Endothelial cell of umbilical vein (primary cell): Measurements from ENCODE around the gene ABCA6. TPM values are rescaled to one million over a fixed set of nuclear protein-coding genes. Genes with fewer than 3 reads are reported as not detected.

Experiments
- BruUV-seq: library from RNA; stranded (reverse); fragments of 400-500 nt; replicated peaks from 2 replicates; lab custom pipeline; 2021; lab: Mats Ljungman, UMichigan
- CTCF ChIA-PET: fragments of 300-600, 350-600 bp; sonication (Branson Sonifier 250); formaldehyde crosslinking; loops from one replicate; lab custom pipeline; 2021; ENCODE audit warnings: antibody characterized with exemption, inconsistent platforms; lab: Charles Lee
- POLR2A ChIA-PET: fragments of 300-600, 350-600 bp; sonication (Branson Sonifier 250); formaldehyde crosslinking; loops from one replicate; lab custom pipeline; 2021; ENCODE audit warnings: antibody characterized with exemption, inconsistent platforms; lab: Charles Lee
- DNase-seq: peaks from one replicate; pipeline ENCODE4 v3.0.0-alpha.2; 2011; ENCODE audit warnings: low read depth, low spot score
- FAIRE-seq: peaks from 2 replicates; lab custom pipeline; 2011; peaks lifted over from hg19 to GRCh38; lab: Jason Lieb, UNC
- H2AFZ ChIP-seq: 2 replicates; pipeline ENCODE4 v1.6.0; 2012; ENCODE audit warnings: low read depth, low read length, control low read depth, inconsistent platforms
- H3K27ac ChIP-seq: 2 replicates; pipeline ENCODE4 v1.5.1; 2011; ENCODE audit warnings: low read depth, mild to moderate bottlenecking, control low read depth, low read length, moderate library complexity; ENCODE audit not compliant: insufficient read depth
- H3K27me3 ChIP-seq, 2 experiments: 2 replicates each; pipeline versions ENCODE4 v1.6.0 to v1.6.1; 2011; ENCODE audit warnings: low read length in 2 of 2, mixed read lengths in 1 of 2; ENCODE audit not compliant: control insufficient read depth in 2 of 2, insufficient read depth in 2 of 2
- H3K36me3 ChIP-seq, 2 experiments: 2 replicates in 1 of 2; 3 replicates in 1 of 2; pipeline ENCODE4 v1.5.1; 2011; ENCODE audit warnings: low read length in 2 of 2, mild to moderate bottlenecking in 1 of 2, moderate library complexity in 1 of 2; ENCODE audit not compliant: control insufficient read depth in 2 of 2, insufficient read depth in 2 of 2; ENCODE audit errors: extremely low read depth in 1 of 2
- H3K4me1 ChIP-seq: 3 replicates; pipeline ENCODE4 v1.5.1; 2011; ENCODE audit warnings: mild to moderate bottlenecking, low read length; ENCODE audit not compliant: control insufficient read depth, insufficient read depth; ENCODE audit errors: extremely low read depth
- H3K4me2 ChIP-seq: 2 replicates; pipeline ENCODE4 v1.6.1; 2011; ENCODE audit warnings: low read length, control low read depth, mixed read lengths; ENCODE audit not compliant: insufficient read depth
- H3K4me3 ChIP-seq, 3 experiments: fragments of 200-600 bp in 1 of 3; sonication (generic), shearing (Covaris generic) in 1 of 3; replicated peaks in 1 of 3; 2 replicates each; pipeline ENCODE4 v1.5.1; 2011 to 2016; ENCODE audit warnings: control low read depth in 3 of 3, low read length in 3 of 3, mild to moderate bottlenecking in 2 of 3, inconsistent platforms in 1 of 3, low read depth in 1 of 3, moderate library complexity in 1 of 3; ENCODE audit not compliant: insufficient read depth in 1 of 3
- H3K79me2 ChIP-seq: 2 replicates; pipeline ENCODE4 v1.6.0; 2012; ENCODE audit warnings: low read length, inconsistent platforms; ENCODE audit not compliant: control insufficient read depth, insufficient read depth
- H3K9ac ChIP-seq: replicated peaks from 2 replicates; pipeline ENCODE3; 2011; ENCODE audit warnings: low read length, control low read depth; ENCODE audit not compliant: insufficient read depth; ENCODE audit errors: extremely low read depth
- H3K9me1 ChIP-seq: replicated peaks from 3 replicates; pipeline ENCODE4 v1.6.0; 2011; ENCODE audit warnings: mild to moderate bottlenecking, low read length; ENCODE audit not compliant: control insufficient read depth, insufficient read depth; ENCODE audit errors: extremely low read depth
- H3K9me3 ChIP-seq: replicated peaks from 2 replicates; pipeline ENCODE4 v1.5.1; 2012; ENCODE audit warnings: low read length, inconsistent platforms; ENCODE audit not compliant: control insufficient read depth, insufficient read depth
- H4K20me1 ChIP-seq: replicated peaks from 2 replicates; pipeline ENCODE3; 2011; ENCODE audit warnings: mild to moderate bottlenecking, low read length; ENCODE audit not compliant: control insufficient read depth, insufficient read depth; ENCODE audit errors: extremely low read depth
- EZH2 ChIP-seq: IDR thresholded peaks from 2 replicates; pipeline ENCODE4 v1.6.1; 2012; ENCODE audit warnings: borderline replicate concordance, low read depth, mild to moderate bottlenecking, moderate library complexity, low read length, inconsistent platforms; ENCODE audit not compliant: severe bottlenecking
- GATA2 ChIP-seq: IDR thresholded peaks from 2 replicates; pipeline ENCODE4 v1.7.0; 2011; ENCODE audit warnings: low read depth, mild to moderate bottlenecking, moderate library complexity, mixed read lengths, low read length; ENCODE audit not compliant: insufficient read length, insufficient read depth
- JUN ChIP-seq: IDR thresholded peaks from 2 replicates; pipeline ENCODE4 v1.6.1; 2011; ENCODE audit warnings: borderline replicate concordance, low read depth; ENCODE audit not compliant: insufficient read length, insufficient read depth
- MYC ChIP-seq: IDR thresholded peaks from one replicate; pipeline ENCODE4 v1.6.1; 2011; ENCODE audit warnings: mild to moderate bottlenecking, low read depth, low read length
- POLR2A ChIP-seq: IDR thresholded peaks from 2 replicates; pipeline ENCODE4 v1.6.1; 2012; ENCODE audit warnings: low read depth, mild to moderate bottlenecking, control low read depth, low read length
- dilution Hi-C: fragments of 300-500 bp; cut with MboI; formaldehyde crosslinking; loops from one replicate; pipeline ENCODE4 v1.15.0; 2019; ENCODE audit warnings: low sequenced_read_pairs; ENCODE audit not compliant: extremely low pct_ligation_motif_present
- intact Hi-C: fragments of 100-400 bp; cut with micrococcal nuclease; formaldehyde crosslinking; loops from one replicate; pipeline ENCODE4 v1.10.0; 2022
- polyA plus RNA-seq, 4 experiments: library from polyadenylated mRNA; depleted of rRNA in 3 of 4; stranded (reverse) in 3 of 4; unstranded in 1 of 4; fragments of >200 nt; gene quantifications; 2 replicates each; pipeline versions ENCODE4 v1.2.1 to v1.2.3, GENCODE V29; 2011 to 2012; ENCODE audit warnings: missing spikeins in 1 of 4
- total RNA-seq: library from RNA; stranded (reverse); gene quantifications from 2 replicates; pipeline ENCODE4 v1.2.3, GENCODE V29; 2021
- TF ChIP-seq, protein P1 (sequence below), 2 donors: IDR thresholded peaks; 1 replicate in 1 of 2; 2 replicates in 1 of 2; pipeline ENCODE4 v1.5.1; 2011; ENCODE audit warnings: low read length in 2 of 2, mild to moderate bottlenecking in 2 of 2, moderate library complexity in 2 of 2, control low read depth in 1 of 2, inconsistent platforms in 1 of 2, low read depth in 1 of 2; ENCODE audit not compliant: insufficient read depth in 1 of 2; ENCODE audit errors: extremely low read depth in 1 of 2
- TF ChIP-seq, protein P2 (sequence below): IDR thresholded peaks from 2 replicates; pipeline ENCODE4 v1.6.1; 2011; ENCODE audit not compliant: insufficient read depth, insufficient read length

ABCA6 gene
- total and polyA plus RNA-seq, 2 donors (not counting 3 experiments of a cell fraction or from before 2014, with no cell fraction given): 11.3 to 30.5 TPM

DNA sequence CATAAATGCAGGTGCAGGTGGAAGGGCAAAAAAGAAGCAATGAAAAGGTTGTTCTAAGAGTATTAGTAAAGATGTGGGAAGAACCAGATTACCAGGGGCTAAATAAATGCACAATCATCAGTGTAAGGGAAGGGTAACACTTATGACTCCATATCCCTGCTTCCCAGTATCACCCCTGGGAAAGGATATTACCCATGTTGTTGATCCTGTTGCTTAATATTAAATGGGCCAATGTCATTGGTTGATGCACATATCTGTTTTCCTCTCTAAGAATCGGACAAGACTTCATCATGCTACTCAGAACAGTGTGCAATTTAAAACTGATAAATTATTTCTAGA, 34.7 kb upstream of the ABCA6 start:
- Histone ChIP-seq H2AFZ (no peak overlapping the region), H3K4me2 (no peak overlapping the region), H3K4me1 (peaks cover 11% of the 10 kb centered on the region), H3K27me3 (no peaks in the 10 kb centered on the region), H3K9ac (no peak overlapping the region), H3K4me3 (no peak overlapping the region), H3K27ac (no peak overlapping the region), H3K36me3 (no peaks in the 10 kb centered on the region), H3K79me2 (no peaks in the 10 kb centered on the region), H3K9me1 (no peaks in the 10 kb centered on the region), H3K9me3 (no peaks in the 10 kb centered on the region), H4K20me1 (no peaks in the 10 kb centered on the region)
- intact Hi-C loops (loop anchor here (5.0 kb wide), 1 partner anchor 129 kb away; no protein-coding TSS in a partner anchor), dilution Hi-C loops (no loop called here)
- DNase-seq (no peak), FAIRE-seq (no peak)
- TF ChIP-seq, protein P1, sequence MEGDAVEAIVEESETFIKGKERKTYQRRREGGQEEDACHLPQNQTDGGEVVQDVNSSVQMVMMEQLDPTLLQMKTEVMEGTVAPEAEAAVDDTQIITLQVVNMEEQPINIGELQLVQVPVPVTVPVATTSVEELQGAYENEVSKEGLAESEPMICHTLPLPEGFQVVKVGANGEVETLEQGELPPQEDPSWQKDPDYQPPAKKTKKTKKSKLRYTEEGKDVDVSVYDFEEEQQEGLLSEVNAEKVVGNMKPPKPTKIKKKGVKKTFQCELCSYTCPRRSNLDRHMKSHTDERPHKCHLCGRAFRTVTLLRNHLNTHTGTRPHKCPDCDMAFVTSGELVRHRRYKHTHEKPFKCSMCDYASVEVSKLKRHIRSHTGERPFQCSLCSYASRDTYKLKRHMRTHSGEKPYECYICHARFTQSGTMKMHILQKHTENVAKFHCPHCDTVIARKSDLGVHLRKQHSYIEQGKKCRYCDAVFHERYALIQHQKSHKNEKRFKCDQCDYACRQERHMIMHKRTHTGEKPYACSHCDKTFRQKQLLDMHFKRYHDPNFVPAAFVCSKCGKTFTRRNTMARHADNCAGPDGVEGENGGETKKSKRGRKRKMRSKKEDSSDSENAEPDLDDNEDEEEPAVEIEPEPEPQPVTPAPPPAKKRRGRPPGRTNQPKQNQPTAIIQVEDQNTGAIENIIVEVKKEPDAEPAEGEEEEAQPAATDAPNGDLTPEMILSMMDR (IDR thresholded peaks at IDR 0.05; ENCODE audit: extremely low read depth in 1 of 2, insufficient read depth in 1 of 2, low read depth in 1 of 2, low read length in 2 of 2): no peak
- no peak for TF ChIP-seq EZH2
- TF ChIP-seq POLR2A: no peak
- no peak for TF ChIP-seq GATA2
- TF ChIP-seq, protein P2, sequence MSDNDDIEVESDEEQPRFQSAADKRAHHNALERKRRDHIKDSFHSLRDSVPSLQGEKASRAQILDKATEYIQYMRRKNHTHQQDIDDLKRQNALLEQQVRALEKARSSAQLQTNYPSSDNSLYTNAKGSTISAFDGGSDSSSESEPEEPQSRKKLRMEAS: no peak
- TF ChIP-seq MYC: no peak
- TF ChIP-seq JUN: no peak
- ChIA-PET CTCF (no interaction called here), POLR2A (no interaction called here)
- BruUV-seq: no TSS peak
